T-helper 2 cell treated with Interferon-gamma antibody and Interleukin-4, amounts not matched to agents 100 ng/mL and 5 ng/mL, for 36 hours (primary cell): ENCODE measurements around the gene HSPH1. TPM values are rescaled to one million over a fixed set of nuclear protein-coding genes. Genes with fewer than 3 reads are reported as not detected.
"Not testable (repeated sequence)": the region's sequence is repeated elsewhere in the genome, so short reads cannot be mapped to it uniquely, and the experiment has no call there.

Source experiments
- intact Hi-C: fragments of 100-400 bp; cut with micrococcal nuclease; formaldehyde crosslinking; loops from one replicate; pipeline ENCODE4 v1.15.1; 2023
- total RNA-seq: library from RNA; stranded (reverse); gene quantifications from 2 replicates; pipeline ENCODE4 v1.2.3, GENCODE V29; 2022

Gene HSPH1
- total RNA-seq, 1 donor from 2014 or later = 168 TPM

- intact Hi-C loops = not testable (repeated sequence)
These were observed 63.7 kb downstream of the HSPH1 start for GRCh38 chr13:31097911-31098434.

GRCh38 chr13:31096654-31097302, 64.9 kb downstream of the HSPH1 start:
- intact Hi-C loops = no loop called here

- intact Hi-C loops = no loop called here
These were observed 67.2 kb downstream of the HSPH1 start for GRCh38 chr13:31094331-31095015.

GRCh38 chr13:31093145-31093885, 68.4 kb downstream of the HSPH1 start:
- intact Hi-C loops = no loop called here

- intact Hi-C loops = no loop called here
These were observed 69.1 kb downstream of the HSPH1 start for GRCh38 chr13:31092646-31093045.

GRCh38 chr13:31090961-31091624, 70.6 kb downstream of the HSPH1 start:
- intact Hi-C loops = no loop called here

- intact Hi-C loops = no loop called here
These were observed 71.6 kb downstream of the HSPH1 start for GRCh38 chr13:31090096-31090495.

GRCh38 chr13:31089649-31090048, 72.1 kb downstream of the HSPH1 start:
- intact Hi-C loops = no loop called here

GRCh38 chr13:31088826-31089420, 72.8 kb downstream of the HSPH1 start:
- intact Hi-C loops = no loop called here

Other genes starting within 250 kb of the HSPH1 start
- not detected in 2 replicates for gene TEX26, start 229.2 kb downstream of the HSPH1 start, total RNA-seq
- 5.1 and 5.7 TPM in 2 replicates for gene B3GLCT, start 38.1 kb upstream of the HSPH1 start, total RNA-seq